NCI-H345 treated with DMSO at 0.1 percent for 48 hours (cell line): Measurements from ENCODE around the gene ARRDC2.
A peak's percentile ranks its signal among the peaks of the same experiment; 100 is the strongest.
"Not testable (repeated sequence)": the region's sequence is repeated elsewhere in the genome, so short reads cannot be mapped to it uniquely, and the experiment has no call there.

Experiments
- DNase-seq: peaks from one replicate; lab custom pipeline; 2025; ENCODE audit not compliant: unreplicated experiment; lab: John Stamatoyannopoulos, UW

Gene ARRDC2

DNA sequence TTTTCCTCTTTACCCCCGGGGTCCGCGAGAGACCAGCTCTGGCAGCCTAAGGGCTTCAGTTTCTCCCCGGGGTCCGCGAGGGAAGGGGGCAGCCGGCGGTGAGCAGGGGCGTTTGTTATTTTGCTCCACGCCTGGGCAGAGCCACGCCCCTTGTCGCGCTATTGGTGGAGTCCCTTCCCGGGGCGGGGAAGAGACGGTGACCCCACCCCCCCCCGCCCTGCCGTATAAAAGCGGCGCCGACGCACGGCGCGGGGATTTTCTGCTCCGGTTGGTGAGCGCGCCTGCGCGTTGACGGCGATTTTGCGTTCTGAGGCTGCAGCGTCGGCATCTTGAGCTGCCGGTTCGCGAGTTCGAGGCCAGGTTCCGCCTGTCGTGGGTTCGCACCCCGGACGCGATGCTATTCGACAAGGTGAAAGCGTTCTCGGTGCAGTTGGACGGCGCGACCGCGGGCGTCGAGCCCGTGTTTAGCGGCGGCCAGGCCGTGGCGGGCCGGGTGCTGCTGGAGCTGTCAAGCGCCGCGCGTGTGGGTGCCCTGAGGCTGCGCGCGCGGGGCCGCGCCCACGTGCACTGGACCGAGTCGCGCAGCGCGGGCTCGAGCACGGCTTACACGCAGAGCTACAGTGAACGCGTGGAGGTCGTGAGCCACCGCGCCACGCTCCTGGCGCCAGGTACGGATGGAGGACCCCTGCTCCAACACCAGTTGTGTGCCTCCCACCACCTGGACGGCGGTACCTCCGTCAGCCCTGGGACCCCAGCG is at the start of gene ARRDC2:
Gene ARRDC2, plus strand, starts transcription at position 254 of the 757 bp plus-strand sequence. Its CDS starts 141 bp downstream, at position 395.
- peak; percentile 63 for DNase-seq

DNA sequence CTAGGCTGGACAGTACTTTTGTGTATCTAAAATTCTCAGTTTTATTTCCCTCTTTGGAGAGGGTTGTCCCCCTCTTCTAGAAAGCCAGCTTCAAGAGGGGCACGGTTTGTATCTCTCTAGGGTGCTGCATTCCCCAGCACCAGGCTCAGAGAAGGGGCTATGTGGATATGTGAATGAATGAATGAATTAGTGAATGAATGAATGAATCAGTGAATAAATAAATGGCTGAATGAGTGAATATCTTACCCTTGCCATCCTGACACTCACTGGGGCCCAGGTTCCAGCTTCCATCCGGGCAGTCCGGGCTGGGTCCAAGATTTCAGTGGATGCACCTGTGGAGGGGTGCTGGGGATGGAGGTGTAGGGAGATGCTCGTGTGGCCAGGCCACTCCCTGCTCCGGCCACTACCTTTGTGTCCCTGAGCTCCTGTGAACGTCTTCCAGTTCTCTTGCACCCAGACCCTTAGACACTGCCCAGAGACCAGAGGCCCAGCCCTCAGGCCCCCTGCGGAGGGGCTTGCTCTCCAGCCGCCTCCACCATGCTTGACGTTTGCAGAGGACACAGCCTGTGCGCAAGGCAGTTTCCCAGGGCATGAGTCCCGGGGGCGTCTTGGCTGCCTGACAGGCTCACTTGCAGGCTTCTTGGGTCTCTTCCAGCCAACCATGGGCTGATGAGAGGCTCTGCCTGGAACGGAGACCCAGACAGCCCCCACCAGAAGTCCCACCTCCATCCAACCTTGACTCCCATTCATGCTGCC is 43.9 kb upstream of the ARRDC2 start:
- DNase-seq: no peak

DNA sequence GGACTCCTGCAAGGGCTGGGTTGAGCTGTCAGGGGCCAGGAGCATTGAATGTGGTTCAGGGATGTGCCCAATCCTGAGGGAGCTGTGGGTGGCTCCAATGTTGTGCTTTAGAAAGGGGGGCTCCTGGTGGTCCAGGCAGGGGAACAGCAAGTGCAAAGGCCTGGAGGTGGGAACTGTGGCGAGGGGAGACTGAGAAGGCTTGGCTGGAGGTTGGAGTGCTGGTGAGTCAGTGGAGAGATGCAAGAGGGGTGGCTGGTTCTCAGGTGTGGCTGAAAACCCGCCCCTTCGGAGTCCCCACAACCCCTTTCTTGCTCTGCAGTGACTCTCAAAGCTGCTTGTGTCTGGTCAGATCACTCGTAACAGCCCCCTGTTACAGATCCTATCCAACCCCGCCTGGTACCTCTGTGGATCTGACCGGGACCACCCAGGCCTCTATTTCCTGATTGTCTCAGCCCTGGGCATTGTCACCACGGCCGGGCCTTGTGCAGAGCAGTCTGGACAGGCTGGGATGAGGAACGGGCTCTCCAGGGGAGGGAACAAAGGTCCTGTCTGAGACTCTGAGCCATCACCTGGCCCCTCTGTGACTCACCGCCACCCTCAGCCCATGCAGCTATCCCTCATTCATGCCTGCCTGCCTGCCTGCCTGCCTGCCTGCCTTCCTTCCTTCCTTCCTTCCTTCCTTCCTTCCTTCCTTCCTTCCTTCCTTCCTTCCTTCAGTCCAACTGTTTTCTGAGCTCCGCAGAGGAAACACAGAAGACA is 42.4 kb upstream of the ARRDC2 start:
- no peak for DNase-seq

DNA sequence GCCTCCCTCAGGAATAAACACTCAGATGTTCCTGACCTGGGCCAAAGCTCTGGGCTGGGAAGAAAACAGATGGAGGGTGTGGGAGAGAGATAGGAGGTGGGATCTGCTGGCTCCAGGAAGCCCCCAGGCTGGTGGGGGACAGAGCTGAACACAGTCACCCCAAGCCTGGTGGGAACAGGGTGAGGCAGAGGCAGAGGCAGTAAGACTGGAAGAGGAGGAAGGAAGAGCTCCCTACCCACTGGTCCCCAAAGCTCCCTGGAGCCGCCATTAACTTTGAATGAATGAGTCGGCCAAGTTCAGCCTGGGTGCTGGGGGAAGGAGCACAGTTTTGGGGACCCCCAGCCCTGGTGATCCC is 41.9 kb upstream of the ARRDC2 start:
- no peak for DNase-seq

DNA sequence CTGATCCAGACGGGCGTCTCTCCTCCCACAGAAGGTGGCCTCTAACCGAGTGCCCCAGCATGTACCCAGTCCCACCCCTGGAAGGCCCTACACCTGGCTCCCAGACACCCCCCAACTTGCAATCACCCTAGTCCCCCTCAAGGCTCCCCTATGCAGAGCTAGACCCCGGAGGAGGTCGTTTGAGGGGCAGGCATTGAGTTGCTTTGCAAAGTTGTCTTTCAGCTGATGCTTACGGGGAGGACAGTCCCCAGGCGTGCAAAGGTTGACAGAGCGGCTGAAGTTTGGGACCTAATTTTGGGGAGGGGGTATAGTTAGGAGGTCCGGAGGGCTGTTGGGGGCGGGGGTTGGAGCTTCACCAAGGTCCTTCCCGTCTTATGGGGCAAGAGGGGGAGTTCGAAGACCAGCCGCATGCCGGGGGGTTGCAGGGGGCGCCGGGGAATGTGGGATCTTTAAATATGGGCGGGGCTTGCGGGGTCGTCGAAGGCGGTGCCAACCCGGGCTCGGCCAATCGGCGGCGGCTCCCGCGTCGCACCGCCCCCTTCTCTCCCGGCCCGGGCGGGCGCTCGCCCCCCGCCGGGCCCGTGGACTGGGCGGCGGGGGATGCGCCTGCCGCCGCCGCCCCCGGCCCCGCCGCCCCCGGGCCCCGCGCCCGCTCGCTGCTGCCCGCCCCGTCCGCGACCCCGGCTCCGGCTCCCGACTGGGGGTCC is 41.3 kb upstream of the ARRDC2 start, which contains the start of gene KCNN1:
Gene KCNN1, plus strand, starts transcription at position 558 of the 707 bp plus-strand sequence. CDS start 6,782 bp downstream, outside the sequence.
- no peak for DNase-seq

DNA sequence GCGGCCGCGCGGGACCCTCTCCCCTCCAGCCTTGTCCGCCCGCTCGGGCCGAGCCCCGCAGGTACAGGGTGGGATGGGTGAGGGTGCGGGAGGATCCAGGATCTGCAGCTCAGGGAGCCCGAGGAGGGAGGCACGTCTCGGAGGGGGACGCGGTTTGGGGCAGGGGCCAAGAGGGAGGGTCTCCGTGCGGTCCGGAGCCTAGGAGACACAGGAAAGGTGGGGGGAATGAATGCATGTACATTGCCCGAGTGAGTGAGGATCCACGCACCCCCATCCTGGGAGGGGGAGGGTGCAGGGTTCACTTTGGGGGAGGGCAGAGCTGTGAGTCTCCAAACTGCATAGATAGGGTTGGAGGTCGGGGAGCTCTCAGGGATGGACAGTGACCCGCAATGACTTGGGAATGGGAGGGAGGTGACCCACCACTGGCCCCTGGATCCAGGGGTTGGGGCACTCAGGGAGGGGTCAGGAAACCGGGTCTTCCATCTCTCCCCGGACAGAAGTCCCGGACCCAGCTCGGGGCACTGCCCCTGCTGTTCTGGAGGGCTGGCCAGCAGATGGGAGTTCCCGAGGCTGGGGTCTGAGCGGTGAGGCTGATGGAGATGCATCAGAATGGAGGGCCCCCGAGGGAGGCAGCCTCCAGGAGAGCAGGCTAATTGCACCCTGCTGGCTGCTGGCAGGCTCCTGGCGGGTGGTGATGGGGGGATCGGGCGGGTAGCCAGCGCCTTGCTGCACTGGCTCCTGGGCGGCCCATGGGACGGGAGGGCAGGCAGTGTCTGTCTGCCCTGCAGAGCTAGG is 40.5 kb upstream of the ARRDC2 start:
- DNase-seq: no peak

DNA sequence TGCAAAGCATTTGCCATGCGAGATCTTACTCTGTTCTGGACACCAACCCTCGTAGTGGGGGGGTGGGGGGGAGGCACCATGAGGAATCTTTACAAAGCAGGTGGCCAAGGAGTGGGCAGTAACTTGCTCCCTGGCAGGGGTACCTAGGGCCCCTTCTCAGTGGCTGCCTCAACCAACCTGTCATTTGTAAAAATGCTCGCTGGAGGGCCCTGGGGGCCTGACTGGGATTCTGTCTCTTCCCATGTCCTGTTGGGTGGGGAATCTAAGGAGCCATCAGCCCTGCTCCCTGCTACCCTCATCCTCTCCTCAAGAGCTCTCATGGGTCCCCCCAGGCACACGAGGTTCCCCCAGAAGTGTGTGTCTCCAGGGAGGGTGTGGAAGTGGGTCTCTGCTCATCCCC is 39.6 kb upstream of the ARRDC2 start:
- peak; percentile 53 for DNase-seq

DNA sequence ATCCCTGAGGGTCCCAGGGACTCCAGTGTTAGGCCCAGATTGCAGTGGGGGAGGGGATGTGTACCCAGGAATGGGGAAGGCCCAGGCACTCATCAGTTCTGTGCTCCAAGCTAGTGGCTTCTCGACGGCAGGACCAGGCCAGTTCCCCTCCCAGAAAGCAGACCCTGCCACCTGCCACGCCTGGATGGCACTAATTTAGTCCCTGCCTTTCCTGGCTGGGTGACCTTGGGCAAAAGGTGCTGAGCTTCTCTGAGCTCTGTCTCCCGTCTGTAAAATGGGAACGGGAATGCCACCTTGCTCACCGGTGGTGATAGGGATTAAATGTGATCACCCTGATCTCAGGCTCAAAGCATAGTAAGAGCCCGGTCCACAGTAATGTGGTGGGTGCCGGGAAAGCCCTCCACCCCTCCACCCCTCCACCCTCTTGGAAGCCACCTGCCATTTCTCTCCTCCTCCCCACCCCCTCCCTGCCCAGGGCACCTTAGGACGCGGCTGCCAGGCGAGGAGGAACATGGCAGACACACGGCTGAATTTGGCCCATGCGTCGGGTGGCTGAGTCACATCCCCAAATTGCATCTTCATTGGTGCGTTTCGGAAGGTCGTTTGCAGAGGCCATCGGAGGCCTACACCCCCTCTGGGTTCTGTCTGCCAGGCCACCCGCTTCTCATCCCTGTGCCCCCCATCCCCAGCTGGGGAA is 38.7 kb upstream of the ARRDC2 start:
- no peak for DNase-seq

DNA sequence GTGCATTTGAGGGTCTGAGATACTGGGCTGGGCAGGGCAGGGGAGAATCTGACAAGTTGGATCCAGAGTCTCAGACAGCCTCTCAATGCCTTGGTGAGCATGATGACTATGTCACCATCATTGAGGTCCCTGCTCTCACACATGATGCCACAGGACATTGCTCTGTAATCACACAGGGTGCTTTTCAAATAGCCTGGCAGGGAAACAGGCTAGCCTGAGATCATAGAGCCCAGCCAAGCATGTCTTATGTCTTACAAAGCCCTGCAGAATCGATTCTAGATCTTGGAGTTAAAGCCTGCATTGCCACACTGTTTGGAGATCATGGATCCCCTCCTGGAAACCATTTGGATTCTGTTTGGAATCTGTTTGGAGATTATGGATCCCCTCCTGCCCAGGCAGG is 35.7 kb upstream of the ARRDC2 start:
- DNase-seq: no peak

DNA sequence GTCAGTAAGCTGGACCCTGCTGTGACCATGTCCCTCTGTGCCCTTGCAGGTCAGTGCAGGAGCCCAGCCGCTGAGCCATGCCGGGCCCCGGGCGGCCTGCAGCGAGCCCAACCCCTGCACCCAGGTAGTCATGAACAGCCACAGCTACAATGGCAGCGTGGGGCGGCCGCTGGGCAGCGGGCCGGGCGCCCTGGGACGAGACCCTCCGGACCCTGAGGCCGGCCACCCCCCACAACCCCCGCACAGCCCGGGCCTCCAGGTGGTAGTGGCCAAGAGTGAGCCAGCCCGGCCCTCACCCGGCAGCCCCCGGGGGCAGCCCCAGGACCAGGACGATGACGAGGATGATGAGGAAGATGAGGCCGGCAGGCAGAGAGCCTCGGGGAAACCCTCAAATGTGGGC is 34.2 kb upstream of the ARRDC2 start:
- DNase-seq: no peak

DNA sequence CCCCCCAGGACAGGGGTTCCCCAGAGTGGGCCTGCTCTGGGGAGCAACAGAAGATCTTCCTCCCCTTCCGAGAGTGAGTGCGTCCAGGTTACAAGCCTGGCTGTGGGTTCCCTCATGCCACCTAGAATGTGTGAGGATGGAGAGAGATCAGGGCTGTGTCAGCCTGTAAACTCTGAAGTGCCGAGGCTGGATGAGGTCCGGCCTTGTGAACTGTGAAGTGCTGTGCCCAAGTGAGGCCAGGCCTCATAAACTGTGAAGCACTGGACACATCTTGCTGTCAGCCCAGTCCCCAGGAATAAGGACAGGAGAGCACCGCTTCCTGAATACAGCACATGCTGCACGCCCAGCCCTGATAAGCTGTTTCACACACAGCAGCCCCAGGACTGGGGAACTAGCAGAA is 33.4 kb upstream of the ARRDC2 start:
- no peak for DNase-seq

DNA sequence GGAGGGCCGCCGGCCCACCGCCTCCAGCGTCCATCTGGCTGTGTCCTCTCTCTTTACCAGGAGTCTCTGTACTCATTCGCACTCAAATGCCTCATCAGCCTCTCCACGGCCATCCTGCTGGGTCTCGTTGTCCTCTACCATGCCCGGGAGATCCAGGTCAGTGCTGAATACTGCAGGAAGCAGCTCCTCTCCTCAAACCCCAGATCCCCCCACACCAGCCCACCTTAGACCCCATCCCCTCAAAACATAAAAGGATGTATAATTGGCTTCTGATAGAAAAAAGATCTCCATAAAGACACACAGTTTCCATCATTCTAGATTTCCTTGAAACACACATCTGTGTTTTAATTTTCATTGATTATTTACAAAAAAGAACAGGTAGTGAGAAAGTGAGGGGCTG is 32.9 kb upstream of the ARRDC2 start:
- no peak for DNase-seq

DNA sequence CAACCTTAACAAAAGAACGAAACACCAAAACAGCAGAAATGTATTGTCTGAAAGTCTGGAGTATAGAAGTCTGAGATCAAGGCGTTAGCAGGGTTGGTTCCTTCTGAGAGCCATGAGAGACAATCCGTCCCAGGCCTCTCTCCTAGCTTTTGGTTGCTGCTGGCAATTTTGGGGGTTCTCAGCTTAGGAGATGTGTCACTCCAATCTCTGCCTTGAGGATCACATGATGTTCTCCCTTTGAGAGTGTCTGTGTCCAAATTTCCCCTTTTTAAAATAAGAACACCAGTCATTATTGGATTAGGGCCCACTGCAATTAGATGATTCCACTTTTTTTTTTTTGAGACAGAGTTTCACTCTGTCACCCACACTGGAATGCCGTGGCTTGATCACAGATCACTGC is 30.9 kb upstream of the ARRDC2 start:
- DNase-seq: no peak

DNA sequence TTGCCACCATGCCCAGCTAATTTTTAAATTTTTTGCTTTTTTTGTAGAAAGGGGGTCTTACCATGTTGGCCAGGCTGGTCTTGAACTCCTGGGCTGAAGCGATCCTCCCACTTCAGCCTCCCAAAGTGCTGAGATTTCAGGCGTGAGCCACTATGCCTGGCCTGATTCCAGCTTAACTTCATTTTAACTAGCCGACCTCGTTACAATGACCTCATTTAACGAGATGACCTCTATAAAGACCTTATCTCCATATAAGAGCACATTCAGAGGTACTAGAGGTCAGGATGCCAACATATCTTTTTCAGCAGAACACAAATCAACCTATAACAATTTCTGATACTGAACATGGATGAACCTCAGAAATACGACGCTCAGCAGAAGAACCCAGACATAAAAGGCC is 30.5 kb upstream of the ARRDC2 start:
- DNase-seq: no peak

DNA sequence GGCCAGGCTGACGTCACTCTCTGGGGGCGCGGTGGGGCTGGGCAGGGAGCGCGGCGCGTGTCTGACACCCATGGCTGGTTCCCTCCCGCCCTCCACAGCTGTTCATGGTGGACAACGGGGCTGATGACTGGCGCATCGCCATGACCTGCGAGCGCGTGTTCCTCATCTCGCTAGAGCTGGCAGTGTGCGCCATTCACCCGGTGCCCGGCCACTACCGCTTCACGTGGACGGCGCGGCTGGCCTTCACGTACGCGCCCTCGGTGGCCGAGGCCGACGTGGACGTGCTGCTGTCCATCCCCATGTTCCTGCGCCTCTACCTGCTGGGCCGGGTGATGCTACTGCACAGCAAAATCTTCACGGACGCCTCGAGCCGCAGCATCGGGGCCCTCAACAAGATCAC is 26.4 kb upstream of the ARRDC2 start:
- DNase-seq: no peak

DNA sequence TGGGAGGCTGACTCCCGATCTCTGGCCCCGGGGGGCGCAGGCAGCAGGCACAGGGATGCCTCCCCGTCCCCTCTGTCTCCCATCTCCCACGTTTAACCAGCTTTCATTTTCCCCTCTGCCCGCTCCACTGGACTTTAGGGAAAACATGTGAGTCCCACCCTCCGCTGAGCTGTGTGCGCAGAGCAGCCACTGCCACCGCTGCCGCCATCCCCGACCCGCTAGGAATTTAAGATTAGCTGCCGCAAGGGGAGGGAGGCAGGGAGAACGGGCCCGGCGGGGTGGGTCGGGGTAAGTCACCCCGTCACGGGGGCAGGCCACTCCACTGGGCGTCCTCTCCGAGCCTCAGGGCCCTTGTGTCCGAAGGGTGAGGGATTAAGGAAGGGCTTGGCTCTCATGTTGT is 25.5 kb upstream of the ARRDC2 start:
- DNase-seq: no peak

DNA sequence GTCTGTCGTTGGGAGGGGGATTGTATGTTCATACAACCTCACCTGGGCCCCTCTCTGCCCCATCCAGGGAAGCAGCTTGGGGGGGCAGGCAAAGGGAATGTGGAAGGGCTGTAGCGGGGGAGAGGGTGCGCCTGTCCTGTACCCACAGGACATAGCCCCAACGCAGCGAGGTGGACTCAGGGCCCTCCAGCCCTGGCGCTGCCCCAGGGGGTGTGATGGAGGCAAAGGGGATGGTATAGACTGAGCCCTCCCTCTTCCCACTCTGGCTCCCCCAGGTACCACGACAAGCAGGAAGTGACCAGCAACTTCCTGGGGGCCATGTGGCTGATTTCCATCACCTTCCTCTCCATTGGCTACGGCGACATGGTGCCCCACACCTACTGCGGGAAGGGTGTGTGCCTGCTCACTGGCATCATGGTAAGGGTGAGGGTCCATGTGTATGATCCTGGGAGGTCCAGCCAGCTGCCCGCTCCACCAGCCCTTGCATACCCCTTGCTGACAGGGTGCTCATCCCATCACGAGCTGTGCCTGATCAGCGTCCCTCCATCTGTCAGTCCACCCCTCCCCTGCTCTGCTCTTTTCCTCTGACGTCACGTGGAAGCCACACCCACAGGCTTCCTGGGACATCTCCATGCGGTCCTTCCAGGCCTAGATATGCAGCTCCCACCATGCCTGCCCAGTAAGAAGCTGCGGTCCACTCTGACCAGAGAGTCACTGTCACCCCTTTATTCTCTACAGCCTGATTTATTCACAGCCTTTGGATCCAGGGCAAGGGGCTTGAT is 22.7 kb upstream of the ARRDC2 start:
- DNase-seq: no peak

DNA sequence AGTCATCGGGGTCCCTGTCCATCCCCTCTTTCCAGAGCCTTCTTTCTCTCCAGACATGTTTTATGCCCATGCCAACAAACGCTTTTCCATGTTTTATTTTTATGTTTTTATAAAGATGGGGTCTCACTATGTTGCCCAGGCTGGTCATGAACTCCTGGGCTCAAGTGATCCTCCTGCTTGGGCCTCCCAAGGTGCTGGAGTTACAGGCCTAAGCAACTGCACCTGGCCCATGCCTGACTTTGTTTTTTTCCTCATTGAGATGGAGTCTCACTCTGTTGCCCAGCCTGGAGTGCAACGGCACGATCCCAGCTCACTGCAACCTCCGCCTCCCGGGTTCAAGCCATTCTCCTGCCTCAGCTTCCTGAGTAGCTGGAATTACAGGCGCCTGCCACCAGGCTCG is 21.4 kb upstream of the ARRDC2 start:
- not testable (repeated sequence) for DNase-seq

DNA sequence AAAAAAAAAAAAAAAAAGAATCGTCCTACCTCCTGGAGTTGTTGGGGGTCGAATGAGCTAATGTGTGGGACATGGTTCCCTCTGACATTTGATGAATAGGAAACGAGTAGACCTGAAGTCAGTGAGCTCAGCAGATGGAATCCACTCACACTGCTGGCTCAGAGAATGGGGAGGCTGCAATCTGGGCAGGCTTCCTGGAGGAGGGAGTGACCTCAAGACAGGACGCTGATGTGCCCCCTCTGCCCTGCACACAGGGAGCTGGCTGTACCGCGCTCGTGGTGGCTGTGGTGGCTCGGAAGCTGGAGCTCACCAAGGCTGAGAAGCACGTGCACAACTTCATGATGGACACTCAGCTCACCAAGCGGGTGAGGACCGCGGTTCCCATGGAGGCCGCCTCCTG is 19.8 kb upstream of the ARRDC2 start:
- no peak for DNase-seq
